Erythroblast (primary cell): Measurements from ENCODE around the gene PRRC1.

Source experiments
- GATA1 ChIP-seq: IDR thresholded peaks from 2 replicates; pipeline ENCODE4 v1.6.1; 2011; ENCODE audit warnings: low read depth, mild to moderate bottlenecking, control low read depth, low read length, moderate library complexity
- POLR2A ChIP-seq: IDR thresholded peaks from 2 replicates; pipeline ENCODE4 v1.6.1; 2011; ENCODE audit warnings: mild to moderate bottlenecking, low read length

- no peak for TF ChIP-seq POLR2A
- TF ChIP-seq GATA1, result no peak
Measured at GRCh38 chr5:127599320-127599719, 81.9 kb downstream of the PRRC1 start.
